NT2/D1 (cell line): ENCODE measurements around the gene MIF4GD.

Source experiments
- DNase-seq: peaks from one replicate; pipeline ENCODE4 v3.0.0-alpha.2; 2011; ENCODE audit warnings: low read depth, low spot score
- H3K27me3 ChIP-seq: 2 replicates; pipeline ENCODE4 v1.6.0; 2011; ENCODE audit warnings: mild to moderate bottlenecking; ENCODE audit not compliant: insufficient read length, insufficient read depth
- H3K36me3 ChIP-seq: 2 replicates; pipeline ENCODE4 v1.6.1; 2011; ENCODE audit warnings: mild to moderate bottlenecking, low read length, mixed read lengths; ENCODE audit not compliant: insufficient read depth, insufficient read length
- H3K4me1 ChIP-seq: 2 replicates; pipeline ENCODE4 v1.5.1; 2011; ENCODE audit not compliant: insufficient read depth, insufficient read length
- H3K4me3 ChIP-seq: 2 replicates; pipeline ENCODE4 v1.5.1; 2011; ENCODE audit warnings: low read depth; ENCODE audit not compliant: insufficient read length
- H3K9ac ChIP-seq: 2 replicates; pipeline ENCODE4 v1.6.0; 2011; ENCODE audit warnings: low read depth; ENCODE audit not compliant: insufficient read length
- H3K9me3 ChIP-seq: 2 replicates; pipeline ENCODE4 v1.5.1; 2011; ENCODE audit warnings: mild to moderate bottlenecking, low read length; ENCODE audit not compliant: insufficient read depth
- SUZ12 ChIP-seq: IDR thresholded peaks from 2 replicates; pipeline ENCODE4 v1.6.1; 2011; ENCODE audit not compliant: insufficient read length, insufficient read depth; ENCODE audit errors: extremely low read depth
- YY1 ChIP-seq: IDR thresholded peaks from 2 replicates; pipeline ENCODE4 v1.6.1; 2011; ENCODE audit not compliant: insufficient read length, insufficient read depth
- ZNF274 ChIP-seq: IDR thresholded peaks from 2 replicates; pipeline ENCODE4 v1.6.1; 2011; ENCODE audit warnings: mild to moderate bottlenecking, low read depth, low read length

Gene MIF4GD

DNA sequence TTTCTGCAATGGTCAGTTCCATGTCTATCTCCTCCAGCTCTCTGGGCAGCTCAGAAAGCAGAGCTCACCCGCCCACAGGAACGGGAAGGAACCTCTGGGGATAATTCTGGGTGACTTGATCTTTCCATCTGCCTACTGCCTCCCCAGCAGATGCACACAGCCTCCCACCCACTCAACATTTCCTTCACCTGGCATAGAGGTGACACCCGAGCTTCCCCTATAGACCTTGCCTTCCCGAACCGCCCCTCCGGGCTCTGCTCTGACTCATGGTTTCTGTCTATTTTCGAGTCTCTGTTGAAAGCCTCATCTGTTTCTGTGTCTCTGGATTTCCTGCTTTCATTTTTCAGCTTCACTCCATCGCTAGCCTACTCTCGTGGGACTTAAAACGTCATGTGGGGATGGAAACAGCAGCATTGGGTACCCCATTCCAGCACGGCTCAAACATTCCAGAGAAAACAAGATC lies 21.0 kb downstream of the MIF4GD start:
- DNase-seq = no peak

DNA sequence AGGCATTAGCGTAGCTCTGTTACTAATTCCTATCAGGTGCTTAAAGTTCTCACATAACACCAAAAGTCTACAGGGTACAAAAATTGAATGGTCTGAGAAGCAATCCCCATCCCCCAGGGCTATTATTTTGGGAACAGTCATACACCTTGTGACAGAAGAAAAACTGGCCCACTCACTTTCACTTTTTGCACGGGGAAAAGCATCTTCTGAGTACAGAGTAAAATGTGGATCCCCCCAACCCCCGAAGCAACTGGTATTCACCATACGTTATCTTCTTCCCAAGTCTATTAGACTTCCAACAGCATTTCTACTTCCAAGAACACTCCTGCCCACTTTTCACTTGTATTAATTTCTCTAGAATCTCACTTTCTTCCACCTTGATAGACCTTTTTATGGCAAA lies 21.5 kb downstream of the MIF4GD start:
- DNase-seq = no peak
- H3K4me3 ChIP-seq = no peak overlapping the region
- H3K36me3 ChIP-seq = peaks cover 30% of the 10 kb centered on the region
- peaks cover 9% of the 10 kb centered on the region for H3K4me1 ChIP-seq
- H3K9ac ChIP-seq = no peak overlapping the region
- no peaks in the 10 kb centered on the region for H3K9me3 ChIP-seq
- TF ChIP-seq SUZ12 (no peak), ZNF274 (no peak), YY1 (no peak)
- no peaks in the 10 kb centered on the region for H3K27me3 ChIP-seq

More for the DNA sequence above, 21.0 kb downstream of the MIF4GD start:
- Histone ChIP-seq H3K4me3 (no peak overlapping the region), H3K9me3 (no peaks in the 10 kb centered on the region), H3K36me3 (peaks cover 25% of the 10 kb centered on the region), H3K27me3 (no peaks in the 10 kb centered on the region), H3K4me1 (peaks cover 9% of the 10 kb centered on the region), H3K9ac (peak overlapping the region; percentile 5)
- no peak for TF ChIP-seq YY1
- no peak for TF ChIP-seq SUZ12
- no peak for TF ChIP-seq ZNF274

DNA sequence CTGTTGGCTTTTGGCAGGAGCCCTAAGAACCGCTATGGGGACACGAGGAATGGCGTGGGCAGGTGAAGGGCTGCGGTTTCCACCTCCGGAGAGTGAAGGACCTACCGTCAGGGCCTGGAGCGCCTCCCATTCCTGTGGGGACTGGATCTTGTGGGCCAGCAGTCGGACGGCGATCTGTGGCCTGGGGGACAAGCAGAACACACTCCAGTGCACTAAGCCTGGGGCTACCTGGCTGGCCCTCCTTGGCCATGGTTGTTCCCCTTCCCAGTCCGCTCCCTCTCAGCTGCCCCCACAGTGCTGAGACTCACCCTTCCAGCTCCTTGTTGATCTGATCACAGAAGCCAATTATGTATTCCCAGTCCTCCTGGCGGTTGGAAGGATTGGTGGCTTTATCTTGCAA lies 24.6 kb downstream of the MIF4GD start:
- no peak for DNase-seq
- Histone ChIP-seq H3K9ac (peak overlapping the region; percentile 33), H3K27me3 (no peaks in the 10 kb centered on the region), H3K36me3 (peaks cover 61% of the 10 kb centered on the region), H3K4me3 (no peak overlapping the region), H3K4me1 (peaks cover 5% of the 10 kb centered on the region), H3K9me3 (no peaks in the 10 kb centered on the region)
- TF ChIP-seq YY1 (no peak), ZNF274 (no peak), SUZ12 (no peak)

DNA sequence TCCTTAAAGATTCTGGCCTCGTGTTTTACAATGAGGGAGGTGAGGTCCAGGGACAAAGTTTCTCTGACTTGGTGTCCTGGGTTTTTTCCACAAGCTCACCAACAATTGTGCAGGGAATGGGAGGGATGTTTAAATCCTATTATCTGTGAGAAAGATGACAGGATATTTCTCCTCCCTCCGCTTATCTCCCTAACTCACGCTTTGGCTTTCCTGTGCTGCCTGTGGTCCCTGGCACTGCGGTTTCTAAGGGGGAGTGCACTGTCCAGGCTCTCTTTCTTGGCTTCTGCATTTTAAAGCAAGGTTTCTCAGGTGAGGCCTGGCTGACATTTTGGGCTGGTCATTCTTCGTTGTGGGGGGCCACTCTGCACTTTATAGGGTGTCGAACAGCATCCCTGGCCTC lies 26.0 kb downstream of the MIF4GD start:
- Histone ChIP-seq H3K4me3 (no peak overlapping the region), H3K36me3 (peaks cover 75% of the 10 kb centered on the region)
- TF ChIP-seq ZNF274 = no peak
- no peak for TF ChIP-seq SUZ12

DNA sequence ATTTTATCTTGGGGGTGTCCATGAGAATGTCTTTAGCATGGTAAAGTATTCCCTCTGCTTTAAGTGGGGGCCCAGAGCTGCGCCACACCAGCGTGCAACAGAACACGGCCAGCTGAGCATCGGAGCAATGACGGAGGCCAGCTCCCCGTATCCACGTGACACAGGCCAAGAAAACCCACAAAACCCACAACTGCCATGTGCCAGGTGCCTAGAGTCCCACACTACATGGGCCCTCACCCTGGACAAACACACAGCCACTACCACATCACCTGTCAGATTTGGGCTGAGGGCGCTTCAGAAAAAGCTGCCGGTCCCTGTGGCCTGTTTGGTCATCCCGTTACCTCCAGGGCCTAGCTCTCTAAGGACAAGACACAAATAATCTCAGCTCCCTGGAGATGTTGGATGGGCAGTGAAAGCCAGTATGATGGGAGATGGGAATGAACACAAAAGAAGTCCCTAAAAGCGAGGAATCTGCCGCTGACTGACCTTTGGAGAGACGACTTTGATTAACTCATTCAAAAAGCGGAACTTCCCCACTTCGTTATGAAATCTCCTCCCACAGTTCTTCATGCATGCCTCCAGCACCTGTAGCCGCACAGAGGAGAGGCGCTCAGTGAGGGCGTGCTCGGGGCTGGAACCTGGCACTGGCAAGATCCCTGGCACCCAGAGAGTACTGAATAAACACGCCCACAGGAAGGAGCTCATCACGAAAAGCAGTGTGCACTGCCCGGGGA lies 26.7 kb downstream of the MIF4GD start:
- Histone ChIP-seq H3K27me3 (no peaks in the 10 kb centered on the region), H3K9ac (no peak overlapping the region), H3K9me3 (no peaks in the 10 kb centered on the region), H3K36me3 (peaks cover 82% of the 10 kb centered on the region), H3K4me3 (no peak overlapping the region), H3K4me1 (peaks cover 8% of the 10 kb centered on the region)
- no peak for TF ChIP-seq YY1
- TF ChIP-seq ZNF274 = no peak
- TF ChIP-seq SUZ12 = no peak
- DNase-seq = no peak

More for the DNA sequence above, 26.0 kb downstream of the MIF4GD start:
- Histone ChIP-seq H3K4me1 (peaks cover 7% of the 10 kb centered on the region), H3K9ac (no peak overlapping the region), H3K9me3 (no peaks in the 10 kb centered on the region), H3K27me3 (no peaks in the 10 kb centered on the region)
- no peak for DNase-seq

DNA sequence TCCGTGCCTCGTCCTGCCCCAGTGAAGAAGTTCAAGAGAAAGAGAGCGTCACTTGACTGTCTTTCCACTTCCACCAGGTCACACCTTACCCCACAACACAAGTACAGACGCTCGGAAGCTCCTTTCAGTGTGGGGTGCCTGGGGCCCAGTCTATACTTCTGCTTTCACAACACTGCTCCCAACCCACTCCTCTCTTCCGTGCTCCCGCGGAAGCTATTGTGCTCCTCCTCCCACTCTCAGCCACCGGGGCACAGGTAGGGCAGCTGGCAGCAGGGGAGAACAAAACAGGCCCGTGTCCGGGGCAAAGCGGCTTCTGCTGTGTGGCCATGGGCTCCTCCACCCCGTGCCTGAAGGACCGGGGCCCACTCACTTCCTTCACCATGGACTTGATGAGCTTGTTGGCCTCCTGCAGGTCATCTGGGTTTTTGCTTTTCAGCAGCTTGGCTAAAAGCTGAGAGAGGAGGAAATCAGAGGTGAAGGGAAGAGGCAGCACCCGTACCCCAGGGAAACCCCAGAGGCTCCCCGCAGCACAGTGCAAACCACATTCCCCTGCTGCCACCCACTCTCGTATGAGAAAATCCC lies 28.5 kb downstream of the MIF4GD start:
- Histone ChIP-seq H3K36me3 (peaks cover 95% of the 10 kb centered on the region), H3K9ac (no peak overlapping the region), H3K9me3 (no peaks in the 10 kb centered on the region), H3K27me3 (no peaks in the 10 kb centered on the region), H3K4me1 (peaks cover 17% of the 10 kb centered on the region), H3K4me3 (no peak overlapping the region)
- no peak for DNase-seq
- TF ChIP-seq YY1 (no peak), SUZ12 (no peak), ZNF274 (no peak)

DNA sequence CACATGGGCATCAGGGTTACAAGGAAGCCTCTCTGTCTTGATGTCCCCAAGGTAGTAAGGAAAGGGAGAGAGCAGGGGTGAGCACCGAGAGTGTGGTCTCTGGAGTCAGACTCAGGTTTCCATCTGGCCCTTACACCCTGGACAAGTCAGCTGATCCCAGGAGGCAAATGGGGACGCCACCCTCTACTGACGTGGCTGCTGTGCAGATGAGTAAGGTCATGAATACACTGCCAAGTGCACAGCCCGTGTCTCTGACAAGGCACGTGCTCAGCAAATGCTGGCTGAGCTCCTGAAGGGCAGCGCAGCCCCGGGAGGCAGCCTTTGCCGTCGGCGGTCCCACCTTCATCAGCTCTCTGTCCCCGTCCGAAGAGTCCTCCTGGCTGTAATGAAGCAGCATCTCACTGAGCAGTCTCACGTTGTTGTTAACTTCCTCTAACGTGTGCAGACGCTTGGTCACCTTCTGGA lies 29.0 kb downstream of the MIF4GD start:
- peaks cover 18% of the 10 kb centered on the region for H3K4me1 ChIP-seq
- no peak overlapping the region for H3K4me3 ChIP-seq
- no peaks in the 10 kb centered on the region for H3K27me3 ChIP-seq
- H3K9ac ChIP-seq = no peak overlapping the region
- DNase-seq = no peak
- no peak for TF ChIP-seq SUZ12
- no peak for TF ChIP-seq YY1
- no peak for TF ChIP-seq ZNF274
- H3K36me3 ChIP-seq = peaks cover 99% of the 10 kb centered on the region
- no peaks in the 10 kb centered on the region for H3K9me3 ChIP-seq
